K562 (cell line): ENCODE data around the gene MARCHF9. TPM values are rescaled to one million over a fixed set of nuclear protein-coding genes. Genes with fewer than 3 reads are reported as not detected.

Experiments
- ATAC-seq: fragments of 200-7000 bp; cut with Tn5 transposase; 3 replicates; pipeline ENCODE4 v1.9.1; 2020; ENCODE audit warnings: moderate library complexity
- BruUV-seq: library from RNA; stranded (reverse); fragments of 400-500 nt; replicated peaks from 2 replicates; lab custom pipeline; 2021; lab: Mats Ljungman, UMichigan
- CTCF ChIA-PET: fragments of 300-600 bp; formaldehyde crosslinking; extraction: SDS; loops from one replicate; lab custom pipeline; 2021; ENCODE audit warnings: low intra/inter-chr PET ratio; lab: Yijun Ruan, JAX
- POLR2A ChIA-PET: fragments of 300-600, 350-650 bp; sonication (Branson Sonifier 250); formaldehyde crosslinking; extraction: SDS; loops from one replicate; lab custom pipeline; 2021; ENCODE audit warnings: antibody characterized with exemption, inconsistent platforms; lab: Yijun Ruan, JAX
- DNase-seq, 4 experiments: peaks; one replicate each; pipeline versions ENCODE4 v3.0.0 to v3.0.0-alpha.2; 2011 to 2018; ENCODE audit warnings: low spot score in 3 of 4, mixed read lengths in 3 of 4; ENCODE audit errors: extremely low read depth in 1 of 4
- FAIRE-seq: peaks from 2 replicates; lab custom pipeline; 2011; peaks lifted over from hg19 to GRCh38; lab: Jason Lieb, UNC
- H2AFZ ChIP-seq: 2 replicates; pipeline ENCODE4 v1.6.0; 2011; ENCODE audit warnings: low read depth, low read length, control low read depth, inconsistent platforms
- H3K27ac ChIP-seq: fragments of 200-600 bp; 3 replicates; pipeline ENCODE4 v1.8.0; 2011; ENCODE audit warnings: low read depth, mild to moderate bottlenecking, control low read depth, inconsistent platforms, low read length, moderate library complexity, mixed read lengths; ENCODE audit errors: extremely low read depth
- H3K27me3 ChIP-seq, 2 experiments: fragments of 300-600 bp in 1 of 2; 2 replicates in 1 of 2; 3 replicates in 1 of 2; pipeline versions ENCODE4 v1.6.0 to v1.8.0; 2011; ENCODE audit warnings: inconsistent platforms in 2 of 2, low read length in 2 of 2, mild to moderate bottlenecking in 1 of 2, mixed read lengths in 1 of 2, moderate library complexity in 1 of 2; ENCODE audit not compliant: control insufficient read depth in 2 of 2, insufficient read depth in 2 of 2
- H3K36me3 ChIP-seq: fragments of 300-600 bp; 3 replicates; pipeline ENCODE4 v1.8.0; 2011; ENCODE audit warnings: mild to moderate bottlenecking, low read length, inconsistent platforms; ENCODE audit not compliant: control insufficient read depth, insufficient read depth
- H3K4me1 ChIP-seq, 2 experiments: fragments of 200-600 bp in 1 of 2; replicated peaks in 1 of 2; 2 replicates in 1 of 2; 3 replicates in 1 of 2; pipeline versions ENCODE4 v1.5.1 to v1.8.0; 2011; ENCODE audit warnings: inconsistent platforms in 2 of 2, low read length in 2 of 2, mild to moderate bottlenecking in 1 of 2, mixed read lengths in 1 of 2, moderate library complexity in 1 of 2; ENCODE audit not compliant: control insufficient read depth in 2 of 2, insufficient read depth in 2 of 2
- H3K4me2 ChIP-seq: 2 replicates; pipeline ENCODE4 v1.6.1; 2011; ENCODE audit warnings: low read length, control low read depth, inconsistent platforms, mixed read lengths; ENCODE audit not compliant: insufficient read depth
- H3K4me3 ChIP-seq: fragments of 200-600 bp; sonication (generic), shearing (Covaris generic); 2 replicates; pipeline ENCODE4 v1.5.1; 2016; ENCODE audit warnings: control low read depth, inconsistent platforms
- H3K79me2 ChIP-seq: fragments of 200-600 bp; 3 replicates; pipeline ENCODE4 v1.8.0; 2011; ENCODE audit warnings: low read length, inconsistent platforms; ENCODE audit not compliant: control insufficient read depth, insufficient read depth
- H3K9ac ChIP-seq, 2 experiments: 2 replicates each; pipeline versions ENCODE4 v1.6.0 to v1.6.1; 2011; ENCODE audit warnings: low read depth in 2 of 2, low read length in 2 of 2, control low read depth in 1 of 2, inconsistent platforms in 1 of 2, mild to moderate bottlenecking in 1 of 2, mixed read lengths in 1 of 2; ENCODE audit not compliant: insufficient read depth in 1 of 2
- H3K9me1 ChIP-seq: one replicate; pipeline ENCODE4 v1.6.0; 2011; ENCODE audit warnings: inconsistent platforms, mild to moderate bottlenecking, low read length, moderate library complexity; ENCODE audit not compliant: control insufficient read depth, insufficient read depth
- H3K9me3 ChIP-seq: replicated peaks from 2 replicates; pipeline ENCODE4 v1.5.1; 2011; ENCODE audit warnings: low read depth, low read length, inconsistent platforms; ENCODE audit not compliant: control insufficient read depth, insufficient read depth
- H4K20me1 ChIP-seq: replicated peaks from 2 replicates; pipeline ENCODE4 v1.6.1; 2011; ENCODE audit warnings: low read length, inconsistent platforms, mixed read lengths; ENCODE audit not compliant: control insufficient read depth, insufficient read depth
- BACH1 ChIP-seq: fragments of 200-800 bp; sonication (Bioruptor generic); IDR thresholded peaks from 2 replicates; pipeline ENCODE4 v1.6.1; 2016; ENCODE audit warnings: missing genetic modification characterization, missing compliant biosample characterization
- CREB1 ChIP-seq, 2 experiments: sonication (generic) in 1 of 2; formaldehyde crosslinking in 1 of 2; IDR thresholded peaks; 2 replicates each; pipeline versions ENCODE4 v1.6.1 to v1.8.0; 2012 to 2022; ENCODE audit warnings: inconsistent platforms in 1 of 2, mild to moderate bottlenecking in 1 of 2, missing genetic modification reagents in 1 of 2, moderate library complexity in 1 of 2
- DIDO1 ChIP-seq: fragments of 450-650 bp; IDR thresholded peaks from 2 replicates; pipeline ENCODE4 v1.6.1; 2016; ENCODE audit warnings: low read depth, missing biosample characterization, missing genetic modification characterization
- HNRNPLL ChIP-seq: fragments of 200-400 bp; formaldehyde crosslinking; IDR thresholded peaks from 2 replicates; pipeline ENCODE4 v1.6.1; 2017; ENCODE audit warnings: low read length, low read depth, mild to moderate bottlenecking; ENCODE audit not compliant: poor library complexity, severe bottlenecking
- NFXL1 ChIP-seq: fragments of 450-650 bp; formaldehyde crosslinking; IDR thresholded peaks from 2 replicates; pipeline ENCODE4 v1.4.0; 2021; ENCODE audit warnings: mild to moderate bottlenecking
- NR3C1 ChIP-seq: sonication (generic); formaldehyde crosslinking; IDR thresholded peaks from 2 replicates; pipeline ENCODE4 v1.8.1; 2022; ENCODE audit warnings: missing genetic modification reagents
- POLR2AphosphoS2 ChIP-seq: IDR thresholded peaks from 2 replicates; pipeline ENCODE4 v1.6.1; 2012; ENCODE audit warnings: low read length, improper control_type of control experiment
- PRMT5 ChIP-seq: sonication (generic); formaldehyde crosslinking; IDR thresholded peaks from 2 replicates; pipeline ENCODE4 v1.5.0; 2020; ENCODE audit warnings: missing genetic modification reagents
- RBFOX2 ChIP-seq: fragments of 200-400 bp; formaldehyde crosslinking; IDR thresholded peaks from 2 replicates; pipeline ENCODE4 v1.6.1; 2017; ENCODE audit warnings: low read depth, mild to moderate bottlenecking, low read length, moderate library complexity
- TCF7 ChIP-seq: sonication (generic); IDR thresholded peaks from 2 replicates; pipeline ENCODE4 v1.6.1; 2016; ENCODE audit warnings: antibody characterized with exemption, borderline replicate concordance
- ZBTB17 ChIP-seq: fragments of 450-650 bp; formaldehyde crosslinking; IDR thresholded peaks from 2 replicates; pipeline ENCODE4 v1.4.0; 2020; ENCODE audit warnings: mild to moderate bottlenecking
- ZNF133 ChIP-seq: fragments of 250-450 bp; sonication (Bioruptor Pico); IDR thresholded peaks from 2 replicates; pipeline ENCODE4 v1.4.0; 2020; ENCODE audit warnings: mild to moderate bottlenecking
- ZNF197 ChIP-seq: fragments of 200-800 bp; sonication (Bioruptor generic); IDR thresholded peaks from 2 replicates; pipeline ENCODE4 v1.6.1; 2016; ENCODE audit warnings: low read depth, missing genetic modification characterization, missing compliant biosample characterization
- ZNF707 ChIP-seq: fragments of 250-450 bp; sonication (Bioruptor Pico); conservative IDR thresholded peaks from 2 replicates; pipeline ENCODE4 v1.8.0; 2022; ENCODE audit warnings: inconsistent platforms, mild to moderate bottlenecking, moderate library complexity
- ZNF76 ChIP-seq: fragments of 250-450 bp; sonication (Bioruptor Pico); IDR thresholded peaks from 2 replicates; pipeline ENCODE4 v1.4.0; 2020; ENCODE audit warnings: mild to moderate bottlenecking, moderate library complexity, borderline replicate concordance
- WGBS: fragments of 100-300 bp; shearing (Covaris generic); methylation state at CpG from one replicate; pipeline ENCODE4 v1.1.6; 2016; ENCODE audit warnings: low coverage, mixed read lengths; ENCODE audit not compliant: insufficient coverage; ENCODE audit errors: missing lambda C conversion rate; 5-methylcytosine and 5-hydroxymethylcytosine counted together
- in situ Hi-C: fragments of 300-500 bp; cut with MboI; formaldehyde crosslinking; loops from 4 replicates; pipeline ENCODE4 v1.15.0; 2018; ENCODE audit warnings: inconsistent platforms, mixed read lengths
- intact Hi-C: fragments of 100-400 bp; cut with micrococcal nuclease; formaldehyde crosslinking; loops from 2 replicates; pipeline ENCODE4 v1.14.2; 2022
- polyA plus RNA-seq, 8 experiments: library from polyadenylated mRNA; depleted of rRNA in 4 of 8; stranded (reverse) in 5 of 8; unstranded in 3 of 8; fragments of >200 nt; fragmentation: Nextera tagmentation in 2 of 8; fragmentation: Illumina TruSeq in 1 of 8; extraction: Ambion mirVana in 2 of 8; extraction: Trizol in 1 of 8; gene quantifications; 2 replicates each; pipeline versions ENCODE4 v1.2.1 to v1.2.3, GENCODE V29; 2011 to 2014; ENCODE audit warnings: inconsistent platforms in 1 of 8, missing spikeins in 1 of 8
- total RNA-seq, 7 experiments: library from RNA; depleted of rRNA in 6 of 7; stranded (reverse); fragments of >200 nt in 6 of 7; fragmentation: Illumina TruSeq in 2 of 7; extraction: Trizol in 2 of 7; gene quantifications; 2 replicates each; pipeline versions ENCODE4 v1.2.1 to v1.2.3, GENCODE V29; 2011 to 2021; ENCODE audit warnings: low replicate concordance in 1 of 7
- TF ChIP-seq, protein P1 (sequence below): fragments of 250-450 bp; sonication (Bioruptor Pico); IDR thresholded peaks from 2 replicates; pipeline ENCODE4 v1.8.0; 2022; ENCODE audit warnings: moderate library complexity, mild to moderate bottlenecking, inconsistent platforms
- TF ChIP-seq, protein P2 (sequence below): fragments of 200-800 bp; sonication (Bioruptor generic); IDR thresholded peaks from 2 replicates; pipeline ENCODE4 v1.6.1; 2017; ENCODE audit warnings: missing genetic modification characterization, missing compliant biosample characterization
- TF ChIP-seq, protein P3 (sequence below): fragments of 450-650 bp; IDR thresholded peaks from 2 replicates; pipeline ENCODE4 v1.7.1; 2018; ENCODE audit warnings: mild to moderate bottlenecking, low read depth; ENCODE audit not compliant: partially characterized antibody

The MARCHF9 gene
- total and polyA plus RNA-seq, 9 of the 15 experiments (the other 6 are each of a cell fraction or from before 2014, with no cell fraction given): 0.80 to 12.4 (median 6.2) TPM

DNA sequence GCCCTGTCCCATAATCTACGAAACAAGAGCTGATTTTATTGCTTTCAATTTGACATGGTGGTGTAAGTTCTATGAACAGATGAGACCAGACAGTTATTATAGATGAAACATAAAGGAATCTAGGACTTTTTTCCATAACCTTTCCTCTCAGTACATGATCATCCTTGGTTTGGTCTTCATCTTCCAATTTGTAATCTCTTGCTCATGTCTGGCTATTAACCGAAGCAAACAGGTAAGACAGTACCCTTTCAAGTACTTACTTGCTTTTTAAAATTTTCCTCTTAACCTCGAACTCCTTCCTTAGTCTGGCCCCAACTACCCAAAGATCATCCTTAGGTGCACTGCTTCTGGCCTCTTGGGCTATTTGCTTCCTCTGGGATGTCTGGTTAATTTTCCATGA lies 8.9 kb upstream of the MARCHF9 start:
- ATAC-seq: peak; percentile 2; the same call in 2 of the 3 replicates
- ChIA-PET CTCF (no interaction called here), POLR2A (interaction anchor here (0.6 to 2.5 kb wide), 4 partner anchors 8 to 184 kb away, joined by 3 to 15 read pairs (median 3); no protein-coding TSS in a partner anchor)
- Histone ChIP-seq H3K27me3 (peaks cover 0 to 3% of the 10 kb centered on the region in 2 experiments; a peak in 2 of 5 replicates), H3K9me3 (no peaks in the 10 kb centered on the region), H3K79me2 (peaks cover 30% of the 10 kb centered on the region), H3K4me3 (peak overlapping the region; percentile 59), H3K4me1 (peaks cover 14 to 16% of the 10 kb centered on the region in 2 experiments; a peak in 4 of 5 replicates), H2AFZ (no peak overlapping the region), H3K36me3 (peaks cover 50% of the 10 kb centered on the region), H3K27ac (peak overlapping the region; percentile 84; the same call in 2 of the 3 replicates), H3K9me1 (no peaks in the 10 kb centered on the region), H3K4me2 (peak overlapping the region; percentile 88), H3K9ac (no peak overlapping the region; a peak in 1 of 4 replicates), H4K20me1 (no peaks in the 10 kb centered on the region)
- intact Hi-C loops (no loop called here), in situ Hi-C loops (loop anchor here (10.0 kb wide), 1 partner anchor 431 kb away; no protein-coding TSS in a partner anchor)
- 47% methylated on average over 3 of the region's 3 CpGs for WGBS
- peak in 1 of 4 experiments; percentile 18 for DNase-seq
- no peak for FAIRE-seq
- TSS peak; percentile 59 for BruUV-seq
- no peak for TF ChIP-seq ZNF197 (CRISPR knock-in tag)
- peak; percentile 28; the same call in 1 of the 2 replicates for TF ChIP-seq RBFOX2
- TF ChIP-seq ZBTB17: peak; percentile 50; the same call in 1 of the 2 replicates
- no peak for TF ChIP-seq TCF7
- TF ChIP-seq NR3C1 (CRISPR knock-in tag): no peak
- TF ChIP-seq PRMT5 (CRISPR knock-in tag): no peak
- TF ChIP-seq DIDO1 (tag): no peak
- TF ChIP-seq, protein P1, sequence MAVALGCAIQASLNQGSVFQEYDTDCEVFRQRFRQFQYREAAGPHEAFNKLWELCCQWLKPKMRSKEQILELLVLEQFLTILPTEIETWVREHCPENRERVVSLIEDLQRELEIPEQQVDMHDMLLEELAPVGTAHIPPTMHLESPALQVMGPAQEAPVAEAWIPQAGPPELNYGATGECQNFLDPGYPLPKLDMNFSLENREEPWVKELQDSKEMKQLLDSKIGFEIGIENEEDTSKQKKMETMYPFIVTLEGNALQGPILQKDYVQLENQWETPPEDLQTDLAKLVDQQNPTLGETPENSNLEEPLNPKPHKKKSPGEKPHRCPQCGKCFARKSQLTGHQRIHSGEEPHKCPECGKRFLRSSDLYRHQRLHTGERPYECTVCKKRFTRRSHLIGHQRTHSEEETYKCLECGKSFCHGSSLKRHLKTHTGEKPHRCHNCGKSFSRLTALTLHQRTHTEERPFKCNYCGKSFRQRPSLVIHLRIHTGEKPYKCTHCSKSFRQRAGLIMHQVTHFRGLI (CRISPR knock-in tag): no peak
- TF ChIP-seq POLR2AphosphoS2: peak; percentile 9
- TF ChIP-seq, protein P2, sequence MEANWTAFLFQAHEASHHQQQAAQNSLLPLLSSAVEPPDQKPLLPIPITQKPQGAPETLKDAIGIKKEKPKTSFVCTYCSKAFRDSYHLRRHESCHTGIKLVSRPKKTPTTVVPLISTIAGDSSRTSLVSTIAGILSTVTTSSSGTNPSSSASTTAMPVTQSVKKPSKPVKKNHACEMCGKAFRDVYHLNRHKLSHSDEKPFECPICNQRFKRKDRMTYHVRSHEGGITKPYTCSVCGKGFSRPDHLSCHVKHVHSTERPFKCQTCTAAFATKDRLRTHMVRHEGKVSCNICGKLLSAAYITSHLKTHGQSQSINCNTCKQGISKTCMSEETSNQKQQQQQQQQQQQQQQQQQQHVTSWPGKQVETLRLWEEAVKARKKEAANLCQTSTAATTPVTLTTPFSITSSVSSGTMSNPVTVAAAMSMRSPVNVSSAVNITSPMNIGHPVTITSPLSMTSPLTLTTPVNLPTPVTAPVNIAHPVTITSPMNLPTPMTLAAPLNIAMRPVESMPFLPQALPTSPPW (CRISPR knock-in tag): 0 out of 2 replicates have a peak, but pooled peaks have one; percentile 16
- TF ChIP-seq, protein P3, sequence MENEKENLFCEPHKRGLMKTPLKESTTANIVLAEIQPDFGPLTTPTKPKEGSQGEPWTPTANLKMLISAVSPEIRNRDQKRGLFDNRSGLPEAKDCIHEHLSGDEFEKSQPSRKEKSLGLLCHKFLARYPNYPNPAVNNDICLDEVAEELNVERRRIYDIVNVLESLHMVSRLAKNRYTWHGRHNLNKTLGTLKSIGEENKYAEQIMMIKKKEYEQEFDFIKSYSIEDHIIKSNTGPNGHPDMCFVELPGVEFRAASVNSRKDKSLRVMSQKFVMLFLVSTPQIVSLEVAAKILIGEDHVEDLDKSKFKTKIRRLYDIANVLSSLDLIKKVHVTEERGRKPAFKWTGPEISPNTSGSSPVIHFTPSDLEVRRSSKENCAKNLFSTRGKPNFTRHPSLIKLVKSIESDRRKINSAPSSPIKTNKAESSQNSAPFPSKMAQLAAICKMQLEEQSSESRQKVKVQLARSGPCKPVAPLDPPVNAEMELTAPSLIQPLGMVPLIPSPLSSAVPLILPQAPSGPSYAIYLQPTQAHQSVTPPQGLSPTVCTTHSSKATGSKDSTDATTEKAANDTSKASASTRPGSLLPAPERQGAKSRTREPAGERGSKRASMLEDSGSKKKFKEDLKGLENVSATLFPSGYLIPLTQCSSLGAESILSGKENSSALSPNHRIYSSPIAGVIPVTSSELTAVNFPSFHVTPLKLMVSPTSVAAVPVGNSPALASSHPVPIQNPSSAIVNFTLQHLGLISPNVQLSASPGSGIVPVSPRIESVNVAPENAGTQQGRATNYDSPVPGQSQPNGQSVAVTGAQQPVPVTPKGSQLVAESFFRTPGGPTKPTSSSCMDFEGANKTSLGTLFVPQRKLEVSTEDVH: peak; percentile 9
- TF ChIP-seq ZNF133: no peak
- no peak for TF ChIP-seq BACH1 (tag)
- no peak for TF ChIP-seq ZNF707 (CRISPR knock-in tag)
- TF ChIP-seq HNRNPLL: no peak
- no peak for TF ChIP-seq NFXL1 (CRISPR knock-in tag)
- TF ChIP-seq ZNF76 (CRISPR knock-in tag): no peak
- no peak for TF ChIP-seq CREB1 (IDR thresholded peaks at IDR 0.05)
- no peak for TF ChIP-seq CREB1 (CRISPR knock-in tag; IDR thresholded peaks at IDR 0.05)
